Omental fat pad (tissue), 4 donors: ENCODE measurements around the gene KIF5A. TPM values are rescaled to one million over a fixed set of nuclear protein-coding genes. Genes with fewer than 3 reads are reported as not detected.
"Not testable (repeated sequence)": the region's sequence is repeated elsewhere in the genome, so short reads cannot be mapped to it uniquely, and the experiment has no call there.

Experiments used
- ATAC-seq: fragments of 150-250 bp; one replicate; pipeline ENCODE4 v1.9.1; 2016; ENCODE audit warnings: mild to moderate bottlenecking, moderate library complexity; ENCODE audit not compliant: low FRiP score
- DNase-seq: peaks from one replicate; pipeline ENCODE4 v3.0.0-alpha.2; 2019; ENCODE audit warnings: low spot score
- CTCF ChIP-seq, 3 donors: fragments of 450-650 bp; IDR thresholded peaks; one replicate each; pipeline ENCODE4 v1.5.1; 2016 to 2017; ENCODE audit warnings: antibody characterized with exemption in 3 of 3, mild to moderate bottlenecking in 3 of 3, moderate library complexity in 2 of 3
- total RNA-seq, 4 donors: library from RNA; depleted of rRNA; stranded (reverse); fragments of >200 nt; gene quantifications; one replicate each; pipeline ENCODE4 v1.1.0, GENCODE V29; 2016

Gene KIF5A
- total RNA-seq, 4 donors from 2014 or later, result 0.09 to 0.13 TPM; not detected in 2

- TF ChIP-seq CTCF (IDR thresholded peaks at IDR 0.05), result peak in 2 of 3 donors; percentile 50 to 81
- DNase-seq, result peak; percentile 56
- ATAC-seq, result peak; percentile 88
Measured at GRCh38 chr12:57583008-57583831, 33.4 kb downstream of the KIF5A start.

- DNase-seq (no peak), ATAC-seq (no peak)
- TF ChIP-seq CTCF (IDR thresholded peaks at IDR 0.05), result no peak
Measured at GRCh38 chr12:57584050-57584449, 34.2 kb downstream of the KIF5A start.

- DNase-seq (no peak), ATAC-seq (no peak)
- TF ChIP-seq CTCF (IDR thresholded peaks at IDR 0.05), result no peak
Measured at GRCh38 chr12:57584690-57585089, 34.8 kb downstream of the KIF5A start.

- TF ChIP-seq CTCF (IDR thresholded peaks at IDR 0.05), result no peak
- ATAC-seq (no peak), DNase-seq (no peak)
Measured at GRCh38 chr12:57585156-57585555, 35.3 kb downstream of the KIF5A start.

- TF ChIP-seq CTCF (IDR thresholded peaks at IDR 0.05), result no peak
- ATAC-seq (no peak), DNase-seq (no peak)
Measured at GRCh38 chr12:57586128-57586527, 36.3 kb downstream of the KIF5A start.

- ATAC-seq (no peak), DNase-seq (no peak)
- no peak for TF ChIP-seq CTCF (IDR thresholded peaks at IDR 0.05)
Measured at GRCh38 chr12:57586832-57587429, 37.1 kb downstream of the KIF5A start.

- not testable (repeated sequence) for DNase-seq, ATAC-seq
Measured at GRCh38 chr12:57588951-57589610, 39.2 kb downstream of the KIF5A start.
